Nephron progenitor cell (in vitro differentiated cells): ENCODE measurements around the gene CREB3L1.

ENCODE experiments used
- DNase-seq: peaks from one replicate; pipeline ENCODE4 v3.0.0; 2021
- H3K27ac Mint-ChIP-seq: 2 replicates; pipeline ENCODE4 v1.8.0; 2021; ENCODE audit warnings: mild to moderate bottlenecking, moderate library complexity, mixed read lengths
- H3K27me3 Mint-ChIP-seq: 2 replicates; pipeline ENCODE4 v1.8.0; 2021; ENCODE audit warnings: mild to moderate bottlenecking, low read depth, mixed read lengths; ENCODE audit not compliant: poor library complexity
- H3K36me3 Mint-ChIP-seq: 2 replicates; pipeline ENCODE4 v1.8.0; 2021; ENCODE audit warnings: low read depth, mixed read lengths
- H3K4me1 Mint-ChIP-seq: 2 replicates; pipeline ENCODE4 v1.8.0; 2021; ENCODE audit warnings: mixed read lengths
- H3K4me3 Mint-ChIP-seq: 2 replicates; pipeline ENCODE4 v1.8.0; 2021; ENCODE audit warnings: mild to moderate bottlenecking, moderate library complexity, mixed read lengths
- H3K9me3 Mint-ChIP-seq: 2 replicates; pipeline ENCODE4 v1.8.0; 2021; ENCODE audit warnings: mild to moderate bottlenecking, moderate library complexity, mixed read lengths
- CTCF ChIP-seq: fragments of 200-600 bp; sonication (generic); IDR thresholded peaks from 2 replicates; pipeline ENCODE4 v1.5.0; 2021; ENCODE audit warnings: antibody characterized with exemption

CREB3L1 gene

DNA sequence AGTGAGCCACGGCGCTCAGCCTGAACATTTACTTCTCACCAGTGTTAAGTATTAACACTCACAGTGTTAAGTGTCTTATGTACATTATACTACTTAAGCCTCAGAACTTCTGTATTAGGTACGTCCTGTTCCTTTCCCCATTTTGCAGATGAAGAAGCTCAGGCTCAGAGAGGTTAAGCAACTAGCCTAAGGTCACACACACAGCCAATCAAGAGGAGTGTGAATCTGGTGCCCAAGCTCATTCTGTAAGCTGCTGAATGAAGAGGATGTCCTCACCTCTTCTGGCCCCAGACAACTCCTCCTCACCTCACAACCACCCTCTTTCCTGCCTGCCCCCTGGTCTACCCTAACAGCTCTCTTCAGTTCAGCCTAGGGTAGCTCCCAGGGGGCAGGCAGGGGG is 29.9 kb downstream of the CREB3L1 start:
- peak overlapping the region; percentile 18 for H3K27ac Mint-ChIP-seq
- peaks cover under 1% of the 10 kb centered on the region for H3K36me3 Mint-ChIP-seq
- no peak overlapping the region for H3K4me3 Mint-ChIP-seq
- peaks cover 34% of the 10 kb centered on the region for H3K4me1 Mint-ChIP-seq
- peaks cover 12% of the 10 kb centered on the region for H3K27me3 Mint-ChIP-seq
- DNase-seq = no peak
- TF ChIP-seq CTCF = no peak
- no peaks in the 10 kb centered on the region for H3K9me3 Mint-ChIP-seq

DNA sequence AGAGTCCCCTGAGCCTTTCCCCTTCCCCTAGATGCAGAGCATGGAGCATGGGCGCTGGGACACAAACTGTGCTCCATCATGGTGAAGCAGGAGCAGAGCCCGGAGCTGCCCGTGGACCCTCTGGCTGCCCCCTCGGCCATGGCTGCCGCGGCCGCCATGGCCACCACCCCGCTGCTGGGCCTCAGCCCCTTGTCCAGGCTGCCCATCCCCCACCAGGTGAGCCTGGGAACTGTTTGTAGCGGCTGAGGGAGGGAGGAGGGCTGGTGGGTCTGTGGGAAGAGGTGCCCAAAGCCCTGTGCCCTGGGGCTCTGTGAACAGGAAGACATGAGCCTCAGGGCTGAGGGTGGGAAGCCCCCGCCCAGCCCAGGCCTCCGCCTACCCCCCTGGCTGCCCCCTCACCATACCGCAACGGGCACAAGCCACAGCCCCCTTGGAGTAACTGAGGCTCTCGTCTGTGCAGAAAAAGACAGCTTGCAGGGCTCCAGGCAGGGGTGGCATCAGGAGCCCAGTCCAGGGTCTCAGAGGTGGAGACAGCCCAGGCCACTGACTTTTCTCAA is 30.4 kb downstream of the CREB3L1 start:
- H3K36me3 Mint-ChIP-seq = no peaks in the 10 kb centered on the region
- H3K27ac Mint-ChIP-seq = no peak overlapping the region
- no peak overlapping the region for H3K4me3 Mint-ChIP-seq
- H3K27me3 Mint-ChIP-seq = peaks cover 12% of the 10 kb centered on the region
- no peak for DNase-seq
- no peaks in the 10 kb centered on the region for H3K9me3 Mint-ChIP-seq
- peaks cover 34% of the 10 kb centered on the region for H3K4me1 Mint-ChIP-seq
- no peak for TF ChIP-seq CTCF

- no peak overlapping the region for H3K4me3 Mint-ChIP-seq
- TF ChIP-seq CTCF = peak; percentile 88
- H3K27me3 Mint-ChIP-seq = peaks cover 12% of the 10 kb centered on the region
- H3K36me3 Mint-ChIP-seq = no peaks in the 10 kb centered on the region
- DNase-seq = peak; percentile 84
- no peak overlapping the region for H3K27ac Mint-ChIP-seq
- no peaks in the 10 kb centered on the region for H3K9me3 Mint-ChIP-seq
- peaks cover 34% of the 10 kb centered on the region for H3K4me1 Mint-ChIP-seq
Observed at GRCh38 chr11:46308631-46309419, 31.4 kb downstream of the CREB3L1 start.

DNA sequence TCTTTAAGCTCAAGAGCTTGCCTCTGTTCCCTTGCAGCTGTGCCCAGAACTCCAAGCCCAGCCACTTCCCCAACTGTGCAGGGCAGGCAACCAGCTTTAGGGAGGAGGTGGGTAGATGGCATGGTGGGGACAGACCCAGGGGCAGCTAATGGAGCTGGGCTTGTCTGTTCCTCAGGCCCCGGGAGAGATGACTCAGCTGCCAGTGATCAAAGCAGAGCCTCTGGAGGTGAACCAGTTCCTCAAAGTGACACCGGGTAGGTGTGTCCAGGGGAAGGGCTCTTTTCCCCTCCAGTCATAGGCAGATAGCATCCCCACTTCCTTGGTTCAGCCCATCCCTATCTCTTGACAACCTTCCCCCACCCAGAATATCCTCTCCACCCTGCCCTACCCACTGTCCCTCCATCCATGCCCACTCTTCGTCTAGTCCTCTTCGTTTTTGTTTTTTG is 32.4 kb downstream of the CREB3L1 start:
- Mint-ChIP-seq H3K9me3 (no peaks in the 10 kb centered on the region), H3K4me1 (peaks cover 35% of the 10 kb centered on the region), H3K27me3 (peaks cover 9% of the 10 kb centered on the region), H3K36me3 (no peaks in the 10 kb centered on the region), H3K27ac (no peak overlapping the region), H3K4me3 (no peak overlapping the region)
- no peak for TF ChIP-seq CTCF
- no peak for DNase-seq

- DNase-seq = peak; percentile 84
- no peak overlapping the region for H3K4me3 Mint-ChIP-seq
- TF ChIP-seq CTCF = peak; percentile 91
- peaks cover 4% of the 10 kb centered on the region for H3K27me3 Mint-ChIP-seq
- H3K27ac Mint-ChIP-seq = no peak overlapping the region
- H3K9me3 Mint-ChIP-seq = no peaks in the 10 kb centered on the region
- H3K36me3 Mint-ChIP-seq = no peaks in the 10 kb centered on the region
- peaks cover 14% of the 10 kb centered on the region for H3K4me1 Mint-ChIP-seq
Observed at GRCh38 chr11:46315033-46315738, 37.7 kb downstream of the CREB3L1 start.
